ENCODE results near the gene SMOC1. TPM values are rescaled to one million over a fixed set of nuclear protein-coding genes. Genes with fewer than 3 reads are reported as not detected.

SMOC1 gene
- total RNA-seq, 1 experiment from 2014 or later: 0.14 TPM

GRCh38 chr14:69985463-69985862, 106.2 kb downstream of the SMOC1 start:
- no peak for DNase-seq
- POLR2A ChIA-PET: no interaction called here

GRCh38 chr14:69986336-69986735, 107.1 kb downstream of the SMOC1 start:
- ChIA-PET POLR2A (no interaction called here), CTCF (no interaction called here)
- Histone ChIP-seq H3K27me3 (replicated peaks; ENCODE audit: control insufficient read depth, insufficient read depth, low read length) (no peaks in the 10 kb centered on the region), H3K4me1 (peaks cover 13% of the 10 kb centered on the region), H3K9me3 (no peaks in the 10 kb centered on the region), H3K36me3 (ENCODE audit: control insufficient read depth, insufficient read depth, low read length) (no peaks in the 10 kb centered on the region), H3K4me3 (ENCODE audit: low read depth, low read length) (no peak overlapping the region)
- Mint-ChIP-seq H3K27ac (ENCODE audit: unreplicated experiment) (no peak overlapping the region), H3K27me3 (ENCODE audit: insufficient read depth, unreplicated experiment) (no peaks in the 10 kb centered on the region), H3K36me3 (ENCODE audit: insufficient read depth, unreplicated experiment) (no peaks in the 10 kb centered on the region), H3K4me1 (ENCODE audit: low read depth, unreplicated experiment) (peaks cover 7% of the 10 kb centered on the region), H3K4me3 (ENCODE audit: unreplicated experiment) (no peak overlapping the region), H3K9me3 (ENCODE audit: unreplicated experiment) (no peaks in the 10 kb centered on the region)
- intact Hi-C loops (cut with micrococcal nuclease; ENCODE audit: unreplicated experiment): no loop called here
- no TSS peak for BruUV-seq (replicated peaks)
- TF ChIP-seq, protein P1, sequence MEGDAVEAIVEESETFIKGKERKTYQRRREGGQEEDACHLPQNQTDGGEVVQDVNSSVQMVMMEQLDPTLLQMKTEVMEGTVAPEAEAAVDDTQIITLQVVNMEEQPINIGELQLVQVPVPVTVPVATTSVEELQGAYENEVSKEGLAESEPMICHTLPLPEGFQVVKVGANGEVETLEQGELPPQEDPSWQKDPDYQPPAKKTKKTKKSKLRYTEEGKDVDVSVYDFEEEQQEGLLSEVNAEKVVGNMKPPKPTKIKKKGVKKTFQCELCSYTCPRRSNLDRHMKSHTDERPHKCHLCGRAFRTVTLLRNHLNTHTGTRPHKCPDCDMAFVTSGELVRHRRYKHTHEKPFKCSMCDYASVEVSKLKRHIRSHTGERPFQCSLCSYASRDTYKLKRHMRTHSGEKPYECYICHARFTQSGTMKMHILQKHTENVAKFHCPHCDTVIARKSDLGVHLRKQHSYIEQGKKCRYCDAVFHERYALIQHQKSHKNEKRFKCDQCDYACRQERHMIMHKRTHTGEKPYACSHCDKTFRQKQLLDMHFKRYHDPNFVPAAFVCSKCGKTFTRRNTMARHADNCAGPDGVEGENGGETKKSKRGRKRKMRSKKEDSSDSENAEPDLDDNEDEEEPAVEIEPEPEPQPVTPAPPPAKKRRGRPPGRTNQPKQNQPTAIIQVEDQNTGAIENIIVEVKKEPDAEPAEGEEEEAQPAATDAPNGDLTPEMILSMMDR (IDR thresholded peaks at IDR 0.05; ENCODE audit: insufficient read depth in 1 of 2, low read depth in 1 of 2, low read length in 1 of 2, severe bottlenecking in 1 of 2, unreplicated experiment in 1 of 2): no peak
- DNase-seq: no peak

More at GRCh38 chr14:69985463-69985862, 106.2 kb downstream of the SMOC1 start:
- Histone ChIP-seq H3K4me1 (peaks cover 21% of the 10 kb centered on the region), H3K9me3 (no peaks in the 10 kb centered on the region), H3K36me3 (ENCODE audit: control insufficient read depth, insufficient read depth, low read length) (no peaks in the 10 kb centered on the region), H3K27me3 (replicated peaks; ENCODE audit: control insufficient read depth, insufficient read depth, low read length) (no peaks in the 10 kb centered on the region), H3K4me3 (ENCODE audit: low read depth, low read length) (no peak overlapping the region)
- intact Hi-C loops (cut with micrococcal nuclease; ENCODE audit: unreplicated experiment): no loop called here
- no peak overlapping the region for H3K4me3 Mint-ChIP-seq (ENCODE audit: unreplicated experiment)
- TF ChIP-seq, protein P1 (IDR thresholded peaks at IDR 0.05; ENCODE audit: insufficient read depth in 1 of 2, low read depth in 1 of 2, low read length in 1 of 2, severe bottlenecking in 1 of 2, unreplicated experiment in 1 of 2): no peak
- no peaks in the 10 kb centered on the region for H3K9me3 Mint-ChIP-seq (ENCODE audit: unreplicated experiment)
- peaks cover 16% of the 10 kb centered on the region for H3K4me1 Mint-ChIP-seq (ENCODE audit: low read depth, unreplicated experiment)
- no peaks in the 10 kb centered on the region for H3K27me3 Mint-ChIP-seq (ENCODE audit: insufficient read depth, unreplicated experiment)
- no peaks in the 10 kb centered on the region for H3K36me3 Mint-ChIP-seq (ENCODE audit: insufficient read depth, unreplicated experiment)
- CTCF ChIA-PET: no interaction called here
- H3K27ac Mint-ChIP-seq (ENCODE audit: unreplicated experiment): no peak overlapping the region
- no TSS peak for BruUV-seq (replicated peaks)

- Histone ChIP-seq H3K4me3 (ENCODE audit: low read depth, low read length) (no peak overlapping the region), H3K9me3 (no peaks in the 10 kb centered on the region), H3K4me1 (peaks cover under 1% of the 10 kb centered on the region; the same call in 1 of the 2 replicates), H3K27me3 (replicated peaks; ENCODE audit: control insufficient read depth, insufficient read depth, low read length) (no peaks in the 10 kb centered on the region), H3K36me3 (ENCODE audit: control insufficient read depth, insufficient read depth, low read length) (no peaks in the 10 kb centered on the region)
- ChIA-PET POLR2A (no interaction called here), CTCF (no interaction called here)
- BruUV-seq (replicated peaks): no TSS peak
- TF ChIP-seq, protein P1 (IDR thresholded peaks at IDR 0.05; ENCODE audit: insufficient read depth in 1 of 2, low read depth in 1 of 2, low read length in 1 of 2, severe bottlenecking in 1 of 2, unreplicated experiment in 1 of 2): no peak
- no peak for DNase-seq
- intact Hi-C loops (cut with micrococcal nuclease; ENCODE audit: unreplicated experiment): no loop called here
- H3K4me1 Mint-ChIP-seq (ENCODE audit: low read depth, unreplicated experiment): no peaks in the 10 kb centered on the region
- H3K9me3 Mint-ChIP-seq (ENCODE audit: unreplicated experiment): no peaks in the 10 kb centered on the region
- H3K27me3 Mint-ChIP-seq (ENCODE audit: insufficient read depth, unreplicated experiment): no peaks in the 10 kb centered on the region
- no peak overlapping the region for H3K27ac Mint-ChIP-seq (ENCODE audit: unreplicated experiment)
- H3K36me3 Mint-ChIP-seq (ENCODE audit: insufficient read depth, unreplicated experiment): no peaks in the 10 kb centered on the region
- H3K4me3 Mint-ChIP-seq (ENCODE audit: unreplicated experiment): no peak overlapping the region
Measured at GRCh38 chr14:69987406-69988121, 108.3 kb downstream of the SMOC1 start.

All from Caco-2 (cell line).